DND-41 (cell line): ENCODE measurements around the gene CCDC167.
A peak's percentile ranks its signal among the peaks of the same experiment; 100 is the strongest.

Source experiments
- ATAC-seq: fragments of 200-7000 bp; cut with Tn5 transposase; 3 replicates; pipeline ENCODE4 v1.9.1; 2021; ENCODE audit warnings: low read depth; ENCODE audit not compliant: insufficient read depth
- DNase-seq: peaks from one replicate; pipeline ENCODE4 v3.0.0-alpha.2; 2020
- H2AFZ ChIP-seq: 2 replicates; pipeline ENCODE4 v1.6.0; 2012; ENCODE audit warnings: low read depth, low read length
- H3K27ac ChIP-seq: 2 replicates; pipeline ENCODE4 v1.5.1; 2012; ENCODE audit warnings: low read length, inconsistent platforms
- H3K27me3 ChIP-seq: fragments of 200-600 bp; sonication (generic); 2 replicates; pipeline ENCODE4 v1.6.0; 2012; ENCODE audit warnings: low read length, mild to moderate bottlenecking, inconsistent platforms; ENCODE audit not compliant: insufficient read depth, poor library complexity
- H3K36me3 ChIP-seq: 2 replicates; pipeline ENCODE4 v1.5.1; 2012; ENCODE audit warnings: low read length, inconsistent platforms; ENCODE audit not compliant: insufficient read depth
- H3K4me1 ChIP-seq: 2 replicates; pipeline ENCODE4 v1.5.1; 2012; ENCODE audit warnings: mild to moderate bottlenecking, low read length; ENCODE audit not compliant: insufficient read depth
- H3K4me2 ChIP-seq: 2 replicates; pipeline ENCODE4 v1.6.0; 2012; ENCODE audit warnings: mild to moderate bottlenecking, moderate library complexity, low read length, inconsistent platforms; ENCODE audit not compliant: insufficient read depth
- H3K4me3 ChIP-seq, 2 experiments: fragments of 200-600 bp in 1 of 2; shearing (Covaris generic) in 1 of 2; 2 replicates each; pipeline ENCODE4 v1.5.1; 2012 to 2016; ENCODE audit warnings: inconsistent platforms in 2 of 2, low read length in 2 of 2, mild to moderate bottlenecking in 2 of 2, low read depth in 1 of 2, moderate library complexity in 1 of 2
- H3K79me2 ChIP-seq: 2 replicates; pipeline ENCODE4 v1.6.0; 2012; ENCODE audit warnings: low read length, inconsistent platforms; ENCODE audit not compliant: insufficient read depth
- H3K9ac ChIP-seq: 2 replicates; pipeline ENCODE4 v1.6.0; 2012; ENCODE audit warnings: low read depth, mild to moderate bottlenecking, inconsistent platforms, low read length, moderate library complexity
- H3K9me3 ChIP-seq: 2 replicates; pipeline ENCODE4 v1.5.1; 2012; ENCODE audit warnings: low read length, moderate library complexity, mild to moderate bottlenecking, inconsistent platforms; ENCODE audit not compliant: insufficient read depth, severe bottlenecking
- H4K20me1 ChIP-seq: 2 replicates; pipeline ENCODE4 v1.6.0; 2012; ENCODE audit warnings: low read length; ENCODE audit not compliant: insufficient read depth
- CTCF ChIP-seq: IDR thresholded peaks from 2 replicates; pipeline ENCODE4 v1.5.1; 2012; ENCODE audit warnings: borderline replicate concordance, low read length, moderate library complexity, mild to moderate bottlenecking; ENCODE audit not compliant: poor library complexity, severe bottlenecking; ENCODE audit errors: extremely low read depth
- EZH2 ChIP-seq: IDR thresholded peaks from 3 replicates; pipeline ENCODE4 v1.6.1; 2012; ENCODE audit warnings: borderline replicate concordance, low read depth, mild to moderate bottlenecking, moderate library complexity, low read length, inconsistent platforms; ENCODE audit not compliant: severe bottlenecking

Gene CCDC167

DNA sequence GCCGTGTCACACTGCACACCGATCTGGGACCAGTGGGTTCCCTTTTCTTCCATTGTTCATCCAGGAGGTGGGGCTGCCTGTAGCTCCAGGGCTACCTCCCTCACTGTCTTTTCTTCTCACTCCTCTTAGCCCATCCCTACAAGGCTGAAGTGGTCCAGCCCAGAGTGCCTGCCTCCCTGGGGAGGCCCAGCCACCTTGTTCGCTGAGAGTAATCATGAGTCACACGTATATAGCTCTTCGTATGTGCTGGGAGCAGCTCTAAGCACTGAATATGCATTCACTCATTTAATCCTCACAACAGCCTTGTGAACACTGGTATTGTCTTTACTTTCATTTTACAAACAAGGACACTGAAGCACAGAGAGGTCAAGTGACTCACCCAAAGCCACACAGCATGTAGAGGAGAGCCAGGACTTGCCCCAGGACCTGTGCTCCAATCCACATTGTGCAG lies 14.7 kb upstream of the CCDC167 start:
- Histone ChIP-seq H3K27me3 (no peaks in the 10 kb centered on the region), H3K4me1 (peaks cover 43% of the 10 kb centered on the region), H3K9ac (peak overlapping the region; percentile 64; the same call in 1 of the 2 replicates), H3K9me3 (no peaks in the 10 kb centered on the region), H3K27ac (peak overlapping the region; percentile 90; the same call in 1 of the 2 replicates), H3K4me3 (no peak overlapping the region), H3K79me2 (no peaks in the 10 kb centered on the region), H3K4me2 (no peak overlapping the region), H3K36me3 (no peaks in the 10 kb centered on the region), H2AFZ (no peak overlapping the region), H4K20me1 (0 out of 2 replicates have a peak, but pooled peaks cover 4% of the 10 kb centered on the region)
- DNase-seq (no peak), ATAC-seq (no peak)
- TF ChIP-seq CTCF, result no peak
- TF ChIP-seq EZH2, result no peak

GRCh38 chr6:37513576-37513975 lies 13.9 kb upstream of the CCDC167 start:
- Histone ChIP-seq H3K27ac (no peak overlapping the region), H3K9me3 (no peaks in the 10 kb centered on the region), H3K4me3 (no peak overlapping the region), H3K9ac (no peak overlapping the region), H3K27me3 (no peaks in the 10 kb centered on the region), H3K36me3 (no peaks in the 10 kb centered on the region), H4K20me1 (0 out of 2 replicates have a peak, but pooled peaks cover 4% of the 10 kb centered on the region), H3K79me2 (no peaks in the 10 kb centered on the region), H3K4me2 (no peak overlapping the region), H2AFZ (no peak overlapping the region), H3K4me1 (peaks cover 43% of the 10 kb centered on the region)
- TF ChIP-seq EZH2 (no peak), CTCF (no peak)
- ATAC-seq, result no peak
- no peak for DNase-seq

- no peak overlapping the region for H3K27ac ChIP-seq
- no peaks in the 10 kb centered on the region for H3K36me3 ChIP-seq
- DNase-seq, result no peak
- H3K79me2 ChIP-seq, result no peaks in the 10 kb centered on the region
- no peaks in the 10 kb centered on the region for H3K9me3 ChIP-seq
- no peak for ATAC-seq
- no peaks in the 10 kb centered on the region for H3K27me3 ChIP-seq
- 0 out of 2 replicates have a peak, but pooled peaks cover 4% of the 10 kb centered on the region for H4K20me1 ChIP-seq
- no peak overlapping the region for H3K4me3 ChIP-seq
- peaks cover 46% of the 10 kb centered on the region for H3K4me1 ChIP-seq
- no peak overlapping the region for H3K9ac ChIP-seq
- TF ChIP-seq EZH2 (no peak), CTCF (no peak)
- H3K4me2 ChIP-seq, result no peak overlapping the region
- H2AFZ ChIP-seq, result no peak overlapping the region
Observed at GRCh38 chr6:37513155-37513554, 13.5 kb upstream of the CCDC167 start.
